Cerebellar cortex (tissue), 1 donor: ENCODE data around the gene CHST9.
"Not testable (repeated sequence)": the region's sequence is repeated elsewhere in the genome, so short reads cannot be mapped to it uniquely, and the experiment has no call there.

ENCODE experiments used
- DNase-seq: peaks from one replicate; pipeline ENCODE4 v3.0.0-alpha.2; 2015; ENCODE audit warnings: low spot score

CHST9 gene

DNA sequence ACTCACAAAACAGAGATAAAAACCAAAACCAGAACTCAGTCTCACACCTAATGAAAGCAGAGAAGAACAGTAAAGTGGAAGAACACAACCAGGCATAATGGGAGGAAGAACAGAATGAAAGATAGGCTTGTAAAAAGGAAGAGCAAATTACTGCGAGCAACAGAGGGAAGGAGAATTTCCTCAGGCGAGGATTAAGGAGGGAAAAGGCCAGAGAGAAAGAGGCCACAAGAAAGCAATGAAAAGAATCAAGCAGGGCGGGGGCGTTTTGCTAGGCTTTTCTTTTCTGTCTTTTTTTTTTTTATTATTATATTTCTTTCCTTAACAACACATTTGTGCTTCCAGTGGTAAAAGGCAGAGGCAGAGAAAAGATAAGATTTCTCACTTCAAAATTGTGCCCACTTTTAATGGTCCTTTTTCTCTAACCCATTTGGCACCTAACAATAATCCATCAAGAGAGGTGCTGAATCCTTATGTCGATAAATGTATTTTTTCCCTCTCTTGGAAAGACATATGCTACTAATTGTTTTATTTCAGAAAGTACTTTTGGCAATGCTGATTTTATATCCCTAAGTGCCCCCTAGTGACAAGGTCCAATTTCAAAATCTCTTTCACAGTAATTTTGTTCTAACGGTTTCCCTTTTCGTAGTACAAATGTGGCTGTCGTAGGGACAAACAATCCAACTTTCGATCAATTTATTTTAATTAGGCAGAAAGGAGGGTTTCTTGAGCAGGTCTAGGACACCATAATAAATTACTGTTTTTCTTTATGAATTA lies 180.9 kb downstream of the CHST9 start:
- DNase-seq, result peak; percentile 6

DNA sequence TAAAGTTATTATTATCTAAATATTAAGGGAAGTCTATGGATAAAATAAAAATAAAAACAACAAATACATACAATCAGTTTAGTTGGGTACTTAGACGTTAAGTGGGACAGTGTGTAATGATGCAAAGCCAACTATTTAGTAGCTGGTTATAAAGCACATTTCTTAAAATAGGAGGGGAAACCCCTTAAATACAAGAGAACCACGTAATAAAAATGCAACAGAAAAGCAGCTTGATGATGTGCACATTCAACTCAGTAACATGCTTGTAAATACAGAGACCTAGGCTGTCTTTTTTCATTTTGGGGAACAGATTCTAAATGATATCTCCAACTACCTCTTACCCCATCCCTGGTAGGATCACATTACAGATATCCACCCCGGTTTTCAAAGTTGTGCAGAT lies 185.3 kb downstream of the CHST9 start:
- DNase-seq, result no peak

DNA sequence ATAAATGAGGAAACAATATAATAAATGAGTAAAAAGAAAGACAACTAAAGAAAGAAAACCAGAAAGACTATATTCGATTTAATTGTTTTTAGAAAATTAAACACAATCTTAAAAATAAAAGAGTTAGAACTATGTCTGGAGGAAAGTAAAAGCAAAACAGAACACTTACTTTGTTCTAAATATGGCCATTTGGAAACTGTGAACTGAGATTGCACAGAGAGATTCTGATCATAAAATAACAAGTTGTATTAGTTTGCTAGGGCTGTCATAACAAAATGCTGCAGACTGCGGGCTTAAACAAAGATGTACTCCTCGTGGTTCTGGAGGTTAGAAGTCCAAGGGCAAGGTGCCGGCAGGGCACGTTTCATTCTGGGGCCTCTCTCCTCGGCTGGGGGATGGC lies 191.5 kb downstream of the CHST9 start:
- no peak for DNase-seq

DNA sequence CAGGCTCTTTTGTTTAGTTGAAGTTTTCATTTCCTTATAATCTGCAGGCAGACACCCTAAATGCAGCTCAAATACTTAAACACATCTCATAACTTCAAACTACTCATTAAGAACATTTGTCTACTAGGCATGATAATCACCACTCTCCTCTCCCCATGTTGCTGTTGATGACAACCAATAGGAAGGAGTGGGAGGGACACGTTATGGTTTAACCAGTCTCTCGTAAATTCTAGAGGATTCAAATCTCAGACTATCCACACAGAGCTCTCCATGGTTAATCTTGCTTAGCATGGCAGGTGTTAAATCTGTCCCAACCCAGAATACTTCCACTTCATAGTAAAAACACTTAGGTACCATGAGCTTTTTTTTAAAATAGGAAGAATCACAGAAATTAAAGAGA lies 192.2 kb downstream of the CHST9 start:
- no peak for DNase-seq

DNA sequence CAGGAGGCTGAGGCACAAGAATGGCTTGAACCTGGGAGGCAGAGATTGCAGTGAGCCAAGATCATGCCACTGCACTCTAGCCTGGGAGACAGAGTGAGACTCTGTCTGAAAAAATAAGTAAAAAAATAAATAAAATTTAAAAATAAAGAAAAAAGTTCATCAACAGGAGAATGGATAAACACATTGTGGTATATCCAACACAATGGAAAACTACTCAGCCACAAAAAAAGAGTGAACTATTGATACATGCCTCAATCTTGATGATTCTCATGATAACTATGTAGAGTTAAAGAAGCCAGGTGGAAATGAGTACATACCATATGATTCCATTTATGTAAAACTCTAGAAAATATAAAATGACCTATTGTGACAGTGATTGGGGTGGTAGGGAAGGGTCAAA lies 195.3 kb downstream of the CHST9 start:
- DNase-seq, result no peak

DNA sequence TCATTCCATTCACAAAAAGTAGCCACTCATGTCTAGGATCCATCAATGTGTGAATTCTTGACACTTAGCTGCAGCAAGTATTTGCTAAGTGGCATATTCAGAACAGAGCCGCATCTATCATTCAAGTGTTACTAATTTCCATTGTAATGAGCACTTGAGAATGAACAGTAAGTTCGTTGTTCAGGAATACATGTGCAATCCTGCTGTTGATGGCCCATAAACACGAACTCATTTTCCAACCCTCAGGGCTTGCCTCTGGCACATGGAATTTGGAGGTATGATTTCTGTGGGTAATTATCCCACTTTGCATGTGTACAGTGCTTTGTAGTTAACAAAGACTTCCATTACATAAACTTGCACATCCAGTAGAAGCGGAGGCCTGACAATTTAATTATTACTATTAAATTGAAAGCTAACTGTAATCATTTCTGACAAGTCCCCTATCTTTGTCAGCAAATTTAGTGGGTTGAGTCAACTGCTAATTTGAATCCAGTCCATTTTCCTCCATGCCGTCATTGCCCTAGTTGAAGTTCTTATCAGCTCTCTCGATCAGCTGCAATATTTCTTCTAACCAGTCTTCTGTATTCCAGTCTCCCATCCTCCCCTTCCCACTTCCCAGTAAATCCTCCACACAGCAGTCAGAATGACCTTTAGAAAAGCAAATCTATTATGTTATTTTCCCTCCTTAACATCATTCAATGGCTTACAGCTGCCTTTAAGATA lies 203.6 kb downstream of the CHST9 start:
- no peak for DNase-seq

DNA sequence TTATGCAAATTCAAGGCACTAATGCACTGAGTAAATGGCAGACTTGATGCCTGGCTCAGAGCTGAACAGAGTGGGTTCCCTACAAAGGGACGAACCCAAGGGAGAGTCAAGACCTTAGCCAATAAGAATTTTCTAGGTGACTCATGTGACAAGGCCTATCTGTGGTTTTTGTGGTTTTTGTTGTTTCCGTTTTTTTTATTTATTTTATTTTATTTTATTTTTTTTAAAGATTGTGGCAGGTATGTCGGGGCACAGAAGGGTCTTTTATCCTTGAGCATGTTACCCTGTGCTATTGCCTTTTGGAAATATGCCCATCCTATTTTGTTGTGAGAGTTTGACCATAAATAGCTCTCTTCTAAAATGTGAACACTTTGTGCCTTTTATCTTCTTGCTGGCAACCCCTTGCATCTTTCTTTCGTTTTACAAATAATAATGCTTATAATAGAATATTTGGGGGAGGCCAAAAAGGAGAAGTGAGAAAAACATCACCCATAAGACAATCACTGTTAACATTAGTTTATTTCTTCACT lies 206.2 kb downstream of the CHST9 start:
- DNase-seq, result no peak

DNA sequence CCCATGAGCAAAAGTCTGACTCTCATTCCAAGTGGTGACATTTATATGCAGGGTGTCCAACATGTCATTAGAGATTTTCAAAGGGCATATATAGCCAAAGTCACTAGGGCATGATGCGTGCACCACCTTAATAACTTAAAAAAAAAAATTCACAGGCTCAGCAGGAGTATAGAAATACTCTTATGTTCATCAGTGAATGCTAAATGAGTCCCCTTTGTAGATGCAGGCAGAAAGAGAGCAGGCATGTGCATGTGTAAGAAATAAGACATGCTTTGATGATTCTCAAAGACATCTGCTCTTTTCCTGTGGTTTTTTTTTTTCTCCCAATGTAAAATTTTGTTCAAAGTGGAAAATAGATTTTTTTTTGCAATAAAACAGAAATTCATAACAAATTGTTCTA lies 207.3 kb downstream of the CHST9 start:
- no peak for DNase-seq

DNA sequence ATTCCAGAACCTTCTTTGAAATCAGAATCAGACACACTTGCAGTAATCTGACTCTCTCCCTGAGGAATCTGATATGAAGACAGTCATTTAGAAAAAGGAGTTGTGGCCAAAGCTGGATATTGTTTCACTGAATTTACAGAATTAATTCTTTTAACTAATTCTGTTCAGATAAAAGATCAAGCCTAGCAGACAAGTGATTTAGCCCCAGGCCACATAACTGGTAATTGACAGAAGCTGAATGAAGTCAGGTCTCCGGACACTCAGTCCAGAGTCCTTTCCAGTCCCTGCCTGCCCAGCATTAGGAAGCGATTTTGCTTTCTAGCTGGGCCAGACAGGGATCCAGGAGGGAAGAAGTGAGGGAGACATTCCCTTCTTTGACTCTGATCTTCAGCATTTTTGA lies 208.9 kb downstream of the CHST9 start:
- DNase-seq, result no peak

DNA sequence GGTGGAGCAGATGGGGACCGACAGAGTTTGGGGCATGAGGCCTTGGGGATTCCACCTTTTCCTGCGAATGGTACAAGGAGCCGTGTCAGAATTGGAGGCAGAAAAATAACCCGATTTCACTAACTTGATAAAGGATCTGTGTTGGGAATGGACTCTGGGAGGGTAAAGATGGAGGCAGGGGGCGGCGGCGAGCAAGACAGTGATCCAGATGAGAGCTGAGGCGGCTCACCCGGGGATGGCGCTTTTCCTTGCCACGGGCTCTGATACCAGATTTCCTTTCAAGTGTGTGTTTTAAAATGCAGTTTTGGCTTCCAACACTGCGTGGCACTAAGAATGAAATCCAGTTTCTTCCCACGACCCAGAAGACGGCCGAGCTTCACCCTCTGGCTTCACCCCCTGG lies 212.6 kb downstream of the CHST9 start:
- DNase-seq, result not testable (repeated sequence)

DNA sequence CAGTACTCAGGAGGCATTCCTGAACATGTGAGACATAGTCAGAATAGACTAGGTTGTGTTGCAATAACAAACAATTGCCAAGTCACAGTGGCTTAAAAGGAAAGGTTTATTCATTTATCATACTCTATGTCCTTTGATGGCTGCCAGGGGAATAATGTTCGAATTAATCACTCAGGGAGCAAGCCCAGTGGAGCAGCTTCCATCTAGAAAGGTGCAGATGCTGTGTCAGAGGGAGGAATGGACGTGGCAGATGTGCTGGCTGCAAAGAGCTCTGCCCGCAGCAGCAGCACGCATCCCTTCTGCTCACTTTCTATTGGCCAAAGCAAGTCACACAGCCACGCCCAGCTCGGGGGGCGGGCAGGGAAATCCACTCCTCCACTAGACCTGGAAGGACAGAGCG lies 213.7 kb downstream of the CHST9 start:
- no peak for DNase-seq

DNA sequence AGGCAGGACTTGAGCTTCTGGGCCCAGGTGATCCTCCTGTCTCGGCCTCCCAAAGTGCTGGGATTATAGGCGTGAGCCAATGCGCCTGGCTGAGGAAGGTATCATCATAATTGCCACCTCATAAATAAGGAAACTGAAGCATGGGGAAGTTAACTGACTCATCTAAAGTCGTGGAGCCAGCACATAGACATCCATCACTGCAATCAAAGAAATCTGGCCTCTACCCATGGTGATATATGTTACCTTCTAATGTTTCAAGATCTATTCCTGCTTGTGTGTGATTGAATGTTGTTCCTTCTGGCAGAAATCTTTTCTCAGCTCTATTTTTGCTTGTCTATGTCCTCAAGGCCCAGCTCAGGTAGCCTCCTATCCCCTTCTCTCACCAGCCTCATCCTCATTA lies 214.5 kb downstream of the CHST9 start:
- DNase-seq, result no peak

DNA sequence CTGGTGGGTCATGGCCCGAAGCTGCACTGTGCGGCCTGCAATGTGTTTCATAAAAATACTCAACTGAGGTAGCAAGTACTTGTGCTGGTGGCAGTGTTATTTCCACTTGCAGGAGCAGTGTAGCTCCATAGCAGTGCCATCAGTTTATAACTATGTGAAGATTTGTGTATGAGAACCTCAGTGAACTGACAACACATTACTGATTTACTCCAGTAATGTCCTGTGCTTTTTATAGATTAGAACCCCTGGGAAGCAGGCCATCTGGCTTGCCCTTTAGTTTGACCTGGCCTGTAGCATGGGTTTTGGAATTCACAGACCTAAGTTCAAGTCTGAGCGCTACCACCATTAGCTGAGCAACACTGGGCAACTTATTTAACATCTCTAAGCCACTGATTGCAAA lies 219.9 kb downstream of the CHST9 start:
- no peak for DNase-seq

DNA sequence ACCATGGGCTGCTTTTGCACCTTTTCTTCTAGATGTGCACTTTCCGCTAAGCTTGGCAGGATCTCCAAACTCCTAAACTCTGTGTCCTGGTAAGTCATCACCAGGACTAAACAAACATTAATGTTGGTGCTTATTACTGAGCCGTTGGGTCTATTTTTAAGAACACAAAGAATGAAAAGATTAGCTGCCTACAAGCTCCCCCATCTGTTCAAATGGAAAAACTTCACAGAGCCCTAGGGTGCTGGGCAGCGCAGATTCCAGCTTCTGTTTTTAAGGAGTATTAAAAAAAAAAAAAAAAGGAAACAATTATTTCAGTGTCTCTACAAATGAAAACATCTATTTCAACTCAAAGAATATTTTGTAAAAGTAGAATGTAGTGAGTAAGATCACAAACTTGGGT lies 221.8 kb downstream of the CHST9 start:
- no peak for DNase-seq

DNA sequence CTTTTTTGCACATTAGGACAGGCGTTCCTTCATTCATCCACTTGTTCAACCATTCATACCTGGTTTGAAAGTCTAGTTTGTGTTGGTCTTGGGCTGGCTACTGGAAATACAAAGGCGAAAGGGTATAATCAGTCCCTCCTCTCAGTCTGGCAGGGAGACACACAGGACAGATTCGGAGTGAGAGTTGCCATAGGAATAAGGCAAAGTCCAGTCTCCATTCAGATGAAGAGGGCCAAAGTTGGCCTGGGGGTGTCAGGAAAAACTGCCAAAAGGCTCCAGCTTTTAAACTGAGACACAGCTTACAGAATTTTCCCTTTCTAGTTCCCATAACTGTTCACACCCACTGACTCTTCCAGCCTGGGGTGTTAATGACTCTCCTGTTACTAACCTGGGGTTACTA lies 223.3 kb downstream of the CHST9 start:
- no peak for DNase-seq

DNA sequence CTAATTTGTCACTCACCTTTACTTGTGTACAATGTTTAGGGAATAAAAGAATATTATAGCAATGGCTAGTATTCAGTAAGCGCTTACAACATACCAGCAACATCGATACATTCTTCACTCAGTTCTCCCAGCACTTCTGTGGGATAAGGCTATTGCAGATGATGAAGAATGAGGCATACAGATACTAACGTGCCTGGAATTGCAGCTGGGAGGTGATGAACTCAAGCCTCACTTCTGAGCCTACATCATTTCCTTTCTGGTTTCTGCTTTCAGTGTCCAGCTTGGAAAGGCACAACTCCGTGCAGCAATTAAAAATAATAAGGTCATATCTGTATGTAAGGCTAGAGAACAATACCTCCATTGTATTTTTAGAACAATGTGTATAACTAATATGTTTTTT lies 224.2 kb downstream of the CHST9 start:
- no peak for DNase-seq

DNA sequence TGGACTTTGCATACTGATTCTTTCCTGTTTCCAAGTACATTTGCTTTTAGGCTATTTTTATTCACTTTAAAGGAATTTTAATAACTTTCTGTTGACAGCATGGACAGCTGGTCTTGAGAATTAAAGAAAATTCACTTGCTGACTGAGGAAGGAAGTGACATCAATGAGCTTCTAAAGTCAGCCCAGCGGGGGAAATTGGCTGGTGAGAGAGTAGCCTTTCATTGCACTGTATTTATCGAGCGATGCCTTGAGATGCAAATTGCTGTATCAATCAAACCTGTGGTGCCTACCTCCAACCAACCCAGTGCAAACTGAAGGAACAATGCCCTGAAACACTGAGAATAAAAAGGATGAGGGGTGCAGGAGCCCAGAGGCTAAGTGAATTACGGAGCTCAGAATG lies 228.2 kb downstream of the CHST9 start:
- DNase-seq, result no peak

DNA sequence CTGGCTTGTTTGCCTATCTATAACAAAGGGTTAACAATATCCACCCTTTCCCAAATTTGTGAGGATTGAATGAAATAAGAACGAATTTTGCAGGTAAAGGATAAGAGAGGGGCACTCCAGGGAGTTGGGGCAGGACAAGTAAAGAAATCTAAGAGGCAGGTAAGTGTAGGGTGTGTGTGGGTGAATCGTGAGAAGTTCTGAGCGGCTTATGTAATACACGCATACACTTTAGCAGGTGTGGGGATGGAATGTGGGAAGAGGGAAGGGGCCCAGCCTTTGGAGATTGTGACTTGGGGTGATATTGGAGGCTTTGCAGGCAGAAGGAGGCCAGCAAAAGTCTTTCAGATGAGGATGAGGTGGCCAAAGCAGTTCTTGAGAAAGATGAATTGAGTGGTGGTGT lies 236.4 kb downstream of the CHST9 start:
- no peak for DNase-seq

DNA sequence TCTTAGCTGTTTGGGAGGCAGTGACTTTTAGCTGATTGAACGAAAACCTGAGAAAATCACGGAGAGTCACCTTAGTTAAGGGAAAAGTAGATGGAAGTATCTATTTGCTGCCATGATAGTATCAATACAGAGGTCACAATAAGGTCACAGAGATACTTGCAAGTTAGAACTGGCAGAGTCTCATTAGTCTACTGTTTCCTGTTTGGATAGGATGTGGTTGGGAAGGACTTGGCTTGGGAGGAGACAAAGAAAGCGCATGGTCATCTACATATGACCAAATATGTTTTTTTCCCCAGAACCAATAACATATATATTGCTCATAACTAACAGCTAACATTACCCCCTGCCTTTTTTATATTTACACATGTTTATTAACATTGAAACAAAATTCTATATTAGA lies 241.2 kb downstream of the CHST9 start:
- no peak for DNase-seq

DNA sequence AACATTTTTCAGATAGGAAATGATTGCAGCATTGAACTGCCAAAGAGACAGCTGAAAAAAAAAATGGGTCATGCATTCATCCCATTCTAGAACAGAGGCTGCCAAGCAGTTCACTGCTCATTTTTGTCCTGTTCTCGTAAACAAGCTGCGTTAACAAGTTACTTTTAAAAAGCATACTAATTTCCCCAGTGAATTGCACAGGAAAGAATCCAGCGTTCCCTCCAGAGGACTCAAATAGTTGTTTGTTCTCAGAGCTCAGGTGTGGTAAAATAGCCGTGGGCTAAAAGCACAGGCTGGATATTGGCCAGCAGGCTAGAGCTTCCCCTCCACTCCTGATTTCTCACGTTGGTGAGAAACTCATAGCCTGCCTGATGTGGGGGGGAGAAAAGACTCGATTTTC lies 243.5 kb downstream of the CHST9 start:
- DNase-seq, result peak; percentile 14

DNA sequence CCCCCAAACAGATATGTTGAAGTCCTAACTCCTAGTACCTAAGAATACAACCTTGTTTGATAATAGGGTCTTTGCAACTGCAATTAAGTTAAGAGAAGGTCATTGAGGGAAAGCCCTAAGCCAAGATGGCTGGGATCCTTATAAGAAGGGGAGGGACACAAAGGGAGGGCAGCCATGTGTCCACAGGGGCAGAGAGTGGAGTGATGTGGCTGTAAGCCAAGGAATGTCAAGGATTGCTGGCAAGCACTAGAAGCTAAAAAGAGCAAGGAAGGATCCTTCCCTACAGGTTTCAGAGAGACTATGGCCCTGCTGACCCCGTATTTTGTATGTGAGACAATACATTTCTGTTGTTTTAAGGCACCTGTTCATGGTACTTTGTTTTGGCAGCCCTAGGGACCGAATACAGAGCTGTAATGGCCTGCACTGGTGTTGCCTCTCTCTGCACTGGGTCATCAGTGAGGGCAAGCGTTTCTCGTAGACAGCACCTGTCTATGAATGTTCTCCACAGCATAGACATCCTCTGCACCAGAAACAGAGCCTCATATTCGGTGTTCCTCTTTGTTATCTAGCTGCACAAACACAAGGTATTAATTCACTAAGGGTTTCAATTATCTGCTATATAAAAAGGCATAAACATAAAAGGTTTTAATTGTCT lies 244.2 kb downstream of the CHST9 start:
- DNase-seq, result no peak

DNA sequence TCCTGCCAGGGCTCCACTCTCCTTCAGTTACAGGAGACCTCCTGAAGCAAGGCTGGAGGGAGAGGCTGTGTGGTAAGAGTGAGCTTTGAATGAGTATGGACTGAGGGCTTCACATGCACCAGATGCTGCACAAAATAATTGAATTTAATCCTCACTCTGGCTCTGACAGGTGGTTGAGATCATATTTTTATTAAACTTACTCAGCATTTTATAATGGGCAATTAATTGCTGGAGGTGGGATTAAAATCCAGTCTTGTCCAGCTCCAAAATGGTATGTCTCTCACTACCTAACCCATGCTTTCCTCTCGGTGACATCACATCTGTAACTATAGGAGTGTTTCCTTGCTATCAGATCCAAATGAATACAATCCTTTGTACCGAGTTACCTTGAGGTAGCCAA lies 253.4 kb downstream of the CHST9 start:
- no peak for DNase-seq

DNA sequence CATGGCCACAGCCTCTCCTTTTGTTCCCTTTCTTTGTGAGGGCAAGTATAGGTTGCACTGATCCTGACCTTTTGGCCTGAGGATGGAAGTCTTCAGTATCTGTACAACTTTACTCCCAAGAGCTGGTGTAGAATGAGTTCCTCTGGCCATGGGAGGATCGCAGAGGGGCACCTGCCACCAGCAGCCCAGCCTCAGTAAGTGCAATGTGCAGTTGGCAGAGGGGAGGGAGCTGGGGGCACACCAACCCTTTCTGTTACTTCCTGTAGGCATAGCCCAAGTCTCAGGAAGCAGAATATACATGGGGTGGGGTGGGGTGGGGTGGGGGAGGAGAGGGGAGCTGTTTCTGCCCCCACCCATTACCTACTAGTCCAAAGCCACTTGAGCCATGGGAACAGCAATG lies 254.5 kb downstream of the CHST9 start:
- no peak for DNase-seq
